GM18505 (cell line): Measurements from ENCODE around the gene AGAP6.
"Not testable (repeated sequence)": the region's sequence is repeated elsewhere in the genome, so short reads cannot be mapped to it uniquely, and the experiment has no call there.

Source experiments
- ATAC-seq: cut with Tn5 transposase; IDR thresholded peaks from one replicate; pipeline ENCODE4 v1.9.1; 2021; ENCODE audit not compliant: unreplicated experiment
- POLR2A ChIP-seq: IDR thresholded peaks from 4 replicates; pipeline ENCODE4 v1.6.1; 2011; ENCODE audit warnings: borderline replicate concordance; ENCODE audit not compliant: insufficient read depth, insufficient read length; ENCODE audit errors: extremely low read depth

Gene AGAP6

DNA sequence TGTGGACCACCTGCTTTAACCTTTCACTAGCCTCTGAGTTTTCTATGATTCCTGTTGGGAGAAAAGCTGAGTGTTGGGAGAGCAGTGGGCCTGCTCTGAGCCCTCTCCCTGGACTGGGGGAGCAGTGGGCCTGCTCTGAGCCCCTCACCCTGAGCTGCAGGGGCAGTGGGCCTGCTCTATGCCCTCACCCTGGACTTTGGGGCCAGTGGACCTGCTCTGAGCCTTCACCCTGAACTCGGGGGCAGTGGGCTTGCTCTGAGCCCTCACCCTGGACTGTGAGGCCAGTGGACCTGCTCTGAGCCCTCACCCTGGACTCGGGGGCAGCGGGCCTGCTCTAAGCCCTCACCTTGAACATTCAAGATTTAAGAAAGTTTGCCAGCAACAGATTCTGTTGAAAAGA lies 33.4 kb downstream of the AGAP6 start:
- TF ChIP-seq POLR2A = no peak
- ATAC-seq = no peak

GRCh38 chr10:50024716-50025383 lies 36.6 kb downstream of the AGAP6 start:
- not testable (repeated sequence) for ATAC-seq

DNA sequence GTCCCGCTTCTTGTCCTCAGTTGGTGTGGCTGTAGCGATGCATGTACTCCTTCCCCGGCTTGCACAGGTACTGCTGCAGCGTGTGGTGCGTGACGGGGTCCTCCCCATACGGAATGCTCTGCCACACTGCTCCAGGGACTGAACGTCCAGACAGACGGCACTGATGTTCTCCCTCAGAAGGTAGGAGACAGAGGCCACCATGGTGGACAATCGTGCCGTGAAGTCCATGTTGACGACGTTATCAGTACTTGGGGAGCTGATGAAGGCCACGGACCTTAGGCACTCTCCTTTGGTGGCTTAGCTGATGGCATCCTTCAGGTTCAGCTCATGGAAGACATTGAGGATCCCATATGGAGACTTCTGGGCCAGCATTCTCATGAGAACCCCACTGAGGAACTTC lies 37.4 kb downstream of the AGAP6 start:
- no peak for TF ChIP-seq POLR2A
- no peak for ATAC-seq

DNA sequence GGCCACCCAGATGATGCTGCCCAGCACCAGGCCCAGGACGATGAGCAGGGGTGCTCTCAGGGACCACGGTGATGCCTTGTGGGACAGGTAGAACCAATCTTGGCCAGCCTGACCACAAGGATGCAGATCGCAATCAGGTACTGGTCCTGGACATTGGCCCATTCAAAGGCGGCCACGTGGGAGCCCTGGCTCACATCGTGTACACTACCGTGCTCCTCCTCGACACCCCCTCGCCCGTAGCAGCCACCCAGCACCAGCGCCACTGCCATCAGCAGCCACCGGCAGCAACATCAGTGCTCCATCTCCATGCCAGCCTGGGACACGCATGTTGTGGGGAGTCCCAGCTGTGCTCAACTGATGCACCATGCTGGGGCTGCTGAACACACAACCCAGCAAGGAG lies 39.0 kb downstream of the AGAP6 start:
- TF ChIP-seq POLR2A = no peak
- ATAC-seq = no peak

DNA sequence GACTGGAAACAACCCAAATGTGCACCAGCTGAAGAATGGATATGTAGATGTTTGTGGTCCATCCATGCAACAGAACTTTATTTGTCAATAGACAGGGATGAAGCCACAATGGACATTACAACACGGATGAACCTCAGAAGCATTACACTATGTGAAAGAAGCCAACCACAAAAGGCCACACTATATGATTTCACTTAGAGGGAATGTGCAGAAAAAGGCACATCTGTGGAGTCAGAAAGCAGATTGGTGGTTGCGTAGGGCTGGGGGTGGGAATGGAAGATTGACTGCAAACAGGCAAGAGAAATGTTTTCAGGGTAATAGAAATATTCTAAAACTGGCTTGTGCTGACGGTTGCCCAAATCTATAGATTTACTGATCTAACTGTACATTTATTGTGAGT lies 45.3 kb downstream of the AGAP6 start:
- no peak for ATAC-seq
- no peak for TF ChIP-seq POLR2A

GRCh38 chr10:50035337-50035736 lies 47.1 kb downstream of the AGAP6 start:
- ATAC-seq = not testable (repeated sequence)

DNA sequence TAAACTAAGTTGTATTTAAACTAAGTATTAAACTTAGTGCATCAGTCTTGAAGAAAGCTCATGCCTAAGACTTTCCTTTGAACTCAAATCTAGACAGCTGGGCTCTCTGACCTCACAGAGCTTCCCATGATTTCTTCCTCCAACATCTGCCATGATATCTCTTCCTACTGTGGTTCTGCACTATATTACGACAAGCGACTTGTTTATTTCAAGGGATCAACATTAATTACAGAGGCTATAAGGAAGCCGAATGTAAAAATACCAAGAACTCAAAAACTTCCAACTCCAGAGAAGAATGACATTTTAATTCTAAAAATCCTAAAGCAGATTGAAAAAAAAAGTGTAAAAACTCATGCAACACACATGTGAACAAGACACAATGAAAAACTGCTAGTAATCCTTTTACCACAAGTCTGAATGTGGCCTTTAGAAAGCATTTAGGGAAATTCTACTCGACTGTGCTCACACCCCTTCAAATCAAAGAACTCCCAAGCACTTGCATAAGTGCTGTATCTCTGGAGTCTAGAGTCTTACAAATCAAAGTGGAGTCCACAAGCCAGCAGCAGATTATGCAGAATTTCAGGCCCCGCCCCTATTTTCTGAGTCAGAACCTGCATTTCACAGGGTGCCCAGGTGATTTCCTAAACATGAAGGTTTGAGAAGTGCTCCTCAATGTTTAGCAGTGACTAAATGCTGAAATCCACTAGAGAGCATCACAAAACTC lies 56.9 kb downstream of the AGAP6 start:
- no peak for ATAC-seq
- TF ChIP-seq POLR2A = no peak

- ATAC-seq = not testable (repeated sequence)
Observed at GRCh38 chr10:50046457-50046856, 58.3 kb downstream of the AGAP6 start.

DNA sequence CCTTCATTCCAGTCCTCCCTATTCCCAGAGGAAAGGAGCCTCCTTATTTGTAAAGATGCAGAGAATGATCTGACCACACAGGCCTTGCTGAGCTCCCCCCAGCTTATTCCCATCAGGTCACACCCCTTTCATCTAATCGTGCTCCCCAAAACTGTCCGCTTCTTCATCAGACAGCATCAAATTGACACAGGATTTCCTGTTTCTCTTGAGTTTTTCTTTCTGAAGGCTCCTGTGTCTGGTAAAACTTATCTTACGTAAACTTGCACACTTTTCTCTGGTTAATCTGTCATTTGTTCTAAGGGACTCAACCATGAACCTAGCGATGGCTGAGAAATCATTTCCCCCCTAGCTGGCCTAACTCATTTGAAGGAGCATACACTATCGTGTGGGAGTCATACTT lies 59.4 kb downstream of the AGAP6 start:
- not testable (repeated sequence) for ATAC-seq

- not testable (repeated sequence) for ATAC-seq
Observed at GRCh38 chr10:50051995-50052660, 63.9 kb downstream of the AGAP6 start.

- not testable (repeated sequence) for ATAC-seq
Observed at GRCh38 chr10:50052778-50053376, 64.7 kb downstream of the AGAP6 start.

DNA sequence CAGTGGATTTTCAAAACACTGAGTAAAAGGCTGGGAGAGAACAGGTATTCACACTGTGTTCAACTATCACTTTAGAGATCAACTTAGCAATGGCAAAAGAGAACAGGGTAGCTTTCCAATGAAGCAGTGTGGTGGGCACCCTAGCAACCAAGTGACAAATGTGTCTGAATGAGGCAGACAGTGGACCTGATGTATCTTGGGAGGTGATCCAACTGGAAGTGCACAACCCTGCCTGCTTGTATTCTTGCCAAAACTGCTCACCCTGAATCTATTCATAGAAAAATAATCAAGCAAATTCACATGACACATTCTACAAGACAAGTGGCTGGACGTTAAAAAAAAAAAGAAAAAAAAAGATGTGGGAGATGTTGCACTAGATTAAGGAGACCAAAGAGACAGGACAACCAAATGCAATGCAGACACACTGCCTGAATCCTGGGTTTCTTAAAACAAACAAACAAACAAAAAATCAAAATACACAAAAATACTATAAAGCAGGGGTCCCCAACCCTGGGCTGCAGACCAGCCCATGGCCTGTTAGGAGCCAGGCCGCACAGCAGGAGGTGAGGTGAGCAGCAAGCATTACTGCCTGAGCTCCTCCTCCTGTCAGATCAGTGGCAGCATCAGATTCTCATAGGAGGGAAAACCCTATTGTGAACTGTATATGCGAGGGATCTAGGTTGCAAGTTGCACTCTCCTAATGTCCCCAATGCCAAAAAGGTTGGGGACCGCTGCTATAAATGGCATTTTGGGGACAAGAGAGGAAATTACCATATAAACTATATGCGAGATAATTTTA lies 67.5 kb downstream of the AGAP6 start:
- ATAC-seq = not testable (repeated sequence)

DNA sequence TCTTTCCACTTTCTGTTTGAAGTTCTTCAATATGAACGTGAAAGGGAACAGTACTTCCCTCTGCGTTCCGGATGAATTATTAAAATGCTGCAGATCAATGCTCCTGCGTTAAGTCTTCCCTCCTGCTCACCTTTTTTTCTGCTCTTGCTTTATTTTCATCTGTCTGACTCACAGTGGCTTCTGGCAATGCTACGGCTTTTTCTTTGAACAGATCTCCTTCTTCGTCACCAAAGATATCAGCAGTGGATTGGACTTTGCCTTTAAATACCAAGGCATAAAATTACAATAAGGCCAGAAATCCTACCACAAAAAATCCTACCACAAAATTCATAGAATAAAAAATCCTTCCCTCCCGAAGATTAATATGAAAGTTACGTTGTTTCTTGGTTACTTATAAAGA lies 68.4 kb downstream of the AGAP6 start:
- not testable (repeated sequence) for ATAC-seq

GRCh38 chr10:50058727-50059126 lies 70.5 kb downstream of the AGAP6 start:
- ATAC-seq = not testable (repeated sequence)

DNA sequence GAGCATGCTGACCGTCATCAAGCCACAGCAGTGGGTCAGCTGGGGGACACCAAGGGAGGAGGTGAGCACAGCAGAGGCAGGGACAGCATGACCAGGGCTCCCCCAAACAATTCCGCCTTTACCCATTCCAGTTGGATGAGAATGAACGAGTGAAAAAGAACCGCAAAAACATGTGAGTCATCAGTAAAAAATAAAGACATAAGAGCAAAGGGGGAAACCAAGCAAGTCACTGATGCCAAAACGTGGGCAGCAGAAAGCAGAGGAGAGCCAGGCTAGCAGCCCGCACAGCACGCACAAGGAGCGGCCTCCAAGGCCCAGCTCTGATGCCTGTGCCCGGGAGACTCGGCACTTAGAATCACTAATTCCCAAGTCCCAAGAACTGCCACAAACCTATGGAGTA lies 71.7 kb downstream of the AGAP6 start:
- ATAC-seq = not testable (repeated sequence)
